ENCODE data around the gene PSMC5. TPM values are rescaled to one million over a fixed set of nuclear protein-coding genes. Genes with fewer than 3 reads are reported as not detected.

The PSMC5 gene
- polyA plus RNA-seq, 1 donor (not counting 4 experiments of a cell fraction or from before 2014, with no cell fraction given), result 141 TPM

DNA sequence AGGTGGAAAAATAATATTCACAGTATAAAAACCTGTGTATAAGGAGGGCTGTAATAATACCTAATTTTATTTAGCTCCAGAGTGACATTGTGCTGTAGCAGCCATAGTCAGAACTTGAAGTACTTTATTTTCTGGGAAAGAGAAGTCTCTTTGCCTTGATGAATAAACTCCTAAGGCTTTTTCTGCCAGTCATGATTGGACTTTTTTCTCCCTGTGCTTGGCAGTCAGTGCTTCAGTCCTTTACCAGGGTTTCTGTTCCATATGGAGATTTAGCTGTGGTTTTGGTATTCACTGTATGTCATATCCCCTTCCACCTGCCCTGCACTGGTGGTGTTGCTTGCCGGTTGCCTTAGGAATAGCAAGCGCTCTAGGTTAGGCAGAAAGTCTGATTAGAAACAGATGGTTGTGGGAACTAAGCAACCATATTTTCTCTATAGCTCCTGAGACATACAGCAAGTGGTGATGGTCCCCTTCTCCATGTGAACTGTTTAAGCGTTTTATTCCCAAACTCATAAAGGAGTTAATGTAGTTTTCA, 28.6 kb upstream of the PSMC5 start:
- Histone ChIP-seq H3K79me2 (ENCODE audit: control insufficient read depth, insufficient read depth, low read length) (peaks cover 37% of the 10 kb centered on the region), H3K27ac (ENCODE audit: control insufficient read depth, insufficient read depth, low read length) (no peak overlapping the region), H2AFZ (ENCODE audit: control insufficient read depth, low read length) (no peak overlapping the region), H3K4me2 (ENCODE audit: control insufficient read depth, extremely low read depth, insufficient read depth, low read depth, low read length) (no peak overlapping the region), H3K9me3 (ENCODE audit: control insufficient read depth, low read depth, low read length) (no peaks in the 10 kb centered on the region), H3K36me3 (ENCODE audit: control insufficient read depth in 2 of 2, extremely low read depth in 1 of 2, insufficient read depth in 2 of 2, low read length in 2 of 2) (peaks cover 36 to 61% of the 10 kb centered on the region in 2 experiments), H3K9me1 (ENCODE audit: control insufficient read depth, extremely low read depth, insufficient read depth, low read length) (no peaks in the 10 kb centered on the region), H3K4me1 (ENCODE audit: control insufficient read depth, extremely low read depth, insufficient read depth, low read length) (no peaks in the 10 kb centered on the region), H4K20me1 (ENCODE audit: control insufficient read depth, extremely low read depth, insufficient read depth, low read length) (no peaks in the 10 kb centered on the region), H3K9ac (ENCODE audit: control insufficient read depth, extremely low read depth, insufficient read depth, low read length) (no peak overlapping the region), H3K27me3 (ENCODE audit: control insufficient read depth, extremely low read depth, insufficient read depth, low read length) (no peaks in the 10 kb centered on the region), H3K4me3 (ENCODE audit: control insufficient read depth in 2 of 3, extremely low read depth in 1 of 3, insufficient read depth in 2 of 3, low read depth in 1 of 3, low read length in 3 of 3) (no peak overlapping the region)
- FAIRE-seq (no peak), DNase-seq (ENCODE audit: low read depth, low spot score) (no peak)
- dilution Hi-C loops (cut with MboI; ENCODE audit: extremely low pct_ligation_motif_present, low sequenced_read_pairs), result no loop called here
- no peak for TF ChIP-seq EZH2 (IDR thresholded peaks at IDR 0.05; ENCODE audit: low read length)
- TF ChIP-seq, protein P1, sequence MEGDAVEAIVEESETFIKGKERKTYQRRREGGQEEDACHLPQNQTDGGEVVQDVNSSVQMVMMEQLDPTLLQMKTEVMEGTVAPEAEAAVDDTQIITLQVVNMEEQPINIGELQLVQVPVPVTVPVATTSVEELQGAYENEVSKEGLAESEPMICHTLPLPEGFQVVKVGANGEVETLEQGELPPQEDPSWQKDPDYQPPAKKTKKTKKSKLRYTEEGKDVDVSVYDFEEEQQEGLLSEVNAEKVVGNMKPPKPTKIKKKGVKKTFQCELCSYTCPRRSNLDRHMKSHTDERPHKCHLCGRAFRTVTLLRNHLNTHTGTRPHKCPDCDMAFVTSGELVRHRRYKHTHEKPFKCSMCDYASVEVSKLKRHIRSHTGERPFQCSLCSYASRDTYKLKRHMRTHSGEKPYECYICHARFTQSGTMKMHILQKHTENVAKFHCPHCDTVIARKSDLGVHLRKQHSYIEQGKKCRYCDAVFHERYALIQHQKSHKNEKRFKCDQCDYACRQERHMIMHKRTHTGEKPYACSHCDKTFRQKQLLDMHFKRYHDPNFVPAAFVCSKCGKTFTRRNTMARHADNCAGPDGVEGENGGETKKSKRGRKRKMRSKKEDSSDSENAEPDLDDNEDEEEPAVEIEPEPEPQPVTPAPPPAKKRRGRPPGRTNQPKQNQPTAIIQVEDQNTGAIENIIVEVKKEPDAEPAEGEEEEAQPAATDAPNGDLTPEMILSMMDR (optimal IDR thresholded peaks at IDR 0.05 in 1 of 3, IDR thresholded peaks at IDR 0.05 in 1 of 3, conservative IDR thresholded peaks at IDR 0.05 in 1 of 3; ENCODE audit: extremely low read depth in 1 of 3, insufficient read depth in 2 of 3, low read length in 3 of 3), result no peak

DNA sequence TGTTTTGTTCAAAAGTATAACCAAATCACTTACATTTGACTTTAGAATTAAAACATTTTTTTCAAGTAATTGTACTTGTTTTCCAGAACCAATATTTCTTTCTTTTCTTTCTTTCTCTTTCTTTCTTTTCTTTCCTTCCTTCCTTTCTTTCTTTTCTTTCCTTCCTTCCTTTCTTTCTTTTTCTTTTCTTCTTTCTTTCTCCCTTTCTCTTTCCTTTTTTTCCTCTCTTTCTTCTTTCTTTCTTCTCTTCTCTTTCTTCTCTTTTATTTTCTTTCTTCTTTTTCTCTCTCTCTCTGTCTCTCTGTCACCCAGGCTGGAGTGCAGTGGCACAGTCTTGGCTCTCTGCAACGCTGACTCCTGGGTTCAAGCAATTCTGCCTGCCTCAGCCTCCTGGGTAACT, 26.4 kb upstream of the PSMC5 start:
- dilution Hi-C loops (cut with MboI; ENCODE audit: extremely low pct_ligation_motif_present, low sequenced_read_pairs), result no loop called here
- TF ChIP-seq EZH2 (IDR thresholded peaks at IDR 0.05; ENCODE audit: low read length), result no peak
- TF ChIP-seq, protein P1 (optimal IDR thresholded peaks at IDR 0.05 in 1 of 3, IDR thresholded peaks at IDR 0.05 in 1 of 3, conservative IDR thresholded peaks at IDR 0.05 in 1 of 3; ENCODE audit: extremely low read depth in 1 of 3, insufficient read depth in 2 of 3, low read length in 3 of 3), result no peak
- Histone ChIP-seq H3K36me3 (ENCODE audit: control insufficient read depth in 2 of 2, extremely low read depth in 1 of 2, insufficient read depth in 2 of 2, low read length in 2 of 2) (peaks cover 35 to 55% of the 10 kb centered on the region in 2 experiments), H3K9ac (ENCODE audit: control insufficient read depth, extremely low read depth, insufficient read depth, low read length) (no peak overlapping the region), H4K20me1 (ENCODE audit: control insufficient read depth, extremely low read depth, insufficient read depth, low read length) (no peaks in the 10 kb centered on the region), H3K79me2 (ENCODE audit: control insufficient read depth, insufficient read depth, low read length) (peaks cover 19% of the 10 kb centered on the region), H2AFZ (ENCODE audit: control insufficient read depth, low read length) (no peak overlapping the region), H3K27ac (ENCODE audit: control insufficient read depth, insufficient read depth, low read length) (no peak overlapping the region), H3K4me1 (ENCODE audit: control insufficient read depth, extremely low read depth, insufficient read depth, low read length) (no peaks in the 10 kb centered on the region), H3K9me3 (ENCODE audit: control insufficient read depth, low read depth, low read length) (no peaks in the 10 kb centered on the region), H3K4me3 (ENCODE audit: control insufficient read depth in 2 of 3, extremely low read depth in 1 of 3, insufficient read depth in 2 of 3, low read depth in 1 of 3, low read length in 3 of 3) (no peak overlapping the region), H3K4me2 (ENCODE audit: control insufficient read depth, extremely low read depth, insufficient read depth, low read depth, low read length) (no peak overlapping the region), H3K9me1 (ENCODE audit: control insufficient read depth, extremely low read depth, insufficient read depth, low read length) (no peaks in the 10 kb centered on the region), H3K27me3 (ENCODE audit: control insufficient read depth, extremely low read depth, insufficient read depth, low read length) (no peaks in the 10 kb centered on the region)
- FAIRE-seq (no peak), DNase-seq (ENCODE audit: low read depth, low spot score) (no peak)

Measured in keratinocyte (primary cell).